AG04450 (cell line): ENCODE results near the gene AK2. TPM values are rescaled to one million over a fixed set of nuclear protein-coding genes. Genes with fewer than 3 reads are reported as not detected.

Experiments
- CTCF ChIA-PET: fragments of 300-600, 350-600 bp; formaldehyde crosslinking; extraction: SDS; loops from one replicate; lab custom pipeline; 2022; ENCODE audit warnings: antibody characterized with exemption, inconsistent platforms; lab: Charles Lee
- POLR2A ChIA-PET: fragments of 350-600 bp; formaldehyde crosslinking; extraction: SDS; loops from one replicate; lab custom pipeline; 2021; ENCODE audit warnings: antibody characterized with exemption, inconsistent platforms; lab: Yijun Ruan, JAX
- DNase-seq: peaks from one replicate; pipeline ENCODE4 v3.0.0-alpha.2; 2011; ENCODE audit warnings: low read depth, low spot score
- H3K27ac ChIP-seq: one replicate; pipeline ENCODE4 v1.5.1; 2012; ENCODE audit warnings: low read depth, low read length, control low read depth
- H3K27me3 ChIP-seq: one replicate; pipeline ENCODE4 v1.6.0; 2012; ENCODE audit warnings: low read length; ENCODE audit not compliant: control insufficient read depth, insufficient read depth
- H3K4me3 ChIP-seq: 2 replicates; pipeline ENCODE4 v1.5.1; 2011; ENCODE audit warnings: mild to moderate bottlenecking, low read depth, low read length, control low read depth
- H3K9me3 ChIP-seq: 2 replicates; pipeline ENCODE4 v1.5.1; 2012; ENCODE audit warnings: low read length; ENCODE audit not compliant: control insufficient read depth, insufficient read depth
- polyA plus RNA-seq: library from polyadenylated mRNA; depleted of rRNA; stranded (reverse); fragments of >200 nt; gene quantifications from 2 replicates; pipeline ENCODE4 v1.2.3, GENCODE V29; 2011
- TF ChIP-seq, protein P1 (sequence below): IDR thresholded peaks from 2 replicates; pipeline ENCODE4 v1.5.1; 2011; ENCODE audit warnings: low read depth, low read length, control low read depth, inconsistent platforms

The AK2 gene
- polyA plus RNA-seq, 1 experiment = 129 TPM

GRCh38 chr1:32984455-32985171 lies 52.1 kb downstream of the AK2 start:
- ChIA-PET CTCF (interaction anchor here (0.7 to 1.0 kb wide), 2 partner anchors 51 to 96 kb away, joined by 3 read pairs; partner anchors contain the start of gene AZIN2), POLR2A (interaction anchor here (1.1 to 1.3 kb wide), 2 partner anchors 12 to 20 kb away, joined by 3 to 5 read pairs; partner anchors contain the start of gene RNF19B)
- TF ChIP-seq, protein P1, sequence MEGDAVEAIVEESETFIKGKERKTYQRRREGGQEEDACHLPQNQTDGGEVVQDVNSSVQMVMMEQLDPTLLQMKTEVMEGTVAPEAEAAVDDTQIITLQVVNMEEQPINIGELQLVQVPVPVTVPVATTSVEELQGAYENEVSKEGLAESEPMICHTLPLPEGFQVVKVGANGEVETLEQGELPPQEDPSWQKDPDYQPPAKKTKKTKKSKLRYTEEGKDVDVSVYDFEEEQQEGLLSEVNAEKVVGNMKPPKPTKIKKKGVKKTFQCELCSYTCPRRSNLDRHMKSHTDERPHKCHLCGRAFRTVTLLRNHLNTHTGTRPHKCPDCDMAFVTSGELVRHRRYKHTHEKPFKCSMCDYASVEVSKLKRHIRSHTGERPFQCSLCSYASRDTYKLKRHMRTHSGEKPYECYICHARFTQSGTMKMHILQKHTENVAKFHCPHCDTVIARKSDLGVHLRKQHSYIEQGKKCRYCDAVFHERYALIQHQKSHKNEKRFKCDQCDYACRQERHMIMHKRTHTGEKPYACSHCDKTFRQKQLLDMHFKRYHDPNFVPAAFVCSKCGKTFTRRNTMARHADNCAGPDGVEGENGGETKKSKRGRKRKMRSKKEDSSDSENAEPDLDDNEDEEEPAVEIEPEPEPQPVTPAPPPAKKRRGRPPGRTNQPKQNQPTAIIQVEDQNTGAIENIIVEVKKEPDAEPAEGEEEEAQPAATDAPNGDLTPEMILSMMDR = no peak
- H3K27me3 ChIP-seq = no peaks in the 10 kb centered on the region
- no peaks in the 10 kb centered on the region for H3K9me3 ChIP-seq
- no peak for DNase-seq
- H3K27ac ChIP-seq = peak overlapping the region; percentile 47
- no peak overlapping the region for H3K4me3 ChIP-seq

DNA sequence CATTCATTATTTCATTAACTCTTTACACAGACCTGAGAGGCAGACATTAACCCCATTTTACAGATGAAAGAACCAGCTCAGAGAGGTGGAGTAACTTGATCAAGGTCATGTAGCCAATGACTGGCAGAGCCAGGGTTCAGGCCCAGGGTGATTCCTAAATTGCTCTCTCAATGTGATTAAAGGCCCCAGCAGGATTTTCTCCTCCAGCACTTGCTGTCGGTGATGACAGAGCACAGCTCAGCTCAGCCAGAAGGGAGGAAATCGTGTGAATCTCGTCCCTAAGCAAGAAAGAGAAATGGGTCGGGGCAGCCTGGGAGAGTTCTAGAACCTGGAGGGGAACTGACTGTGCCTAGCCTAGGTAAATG lies 52.6 kb downstream of the AK2 start:
- Histone ChIP-seq H3K27me3 (no peaks in the 10 kb centered on the region), H3K27ac (peak overlapping the region; percentile 47), H3K9me3 (no peaks in the 10 kb centered on the region), H3K4me3 (no peak overlapping the region)
- ChIA-PET CTCF (interaction anchor here (0.8 to 1.2 kb wide), 3 partner anchors 23 to 51 kb away, joined by 3 to 8 read pairs (median 3); no protein-coding TSS in a partner anchor), POLR2A (interaction anchor here (1.1 to 1.3 kb wide), 2 partner anchors 13 to 20 kb away, joined by 3 to 5 read pairs; partner anchors contain the start of gene RNF19B)
- TF ChIP-seq, protein P1 = no peak
- DNase-seq = no peak

DNA sequence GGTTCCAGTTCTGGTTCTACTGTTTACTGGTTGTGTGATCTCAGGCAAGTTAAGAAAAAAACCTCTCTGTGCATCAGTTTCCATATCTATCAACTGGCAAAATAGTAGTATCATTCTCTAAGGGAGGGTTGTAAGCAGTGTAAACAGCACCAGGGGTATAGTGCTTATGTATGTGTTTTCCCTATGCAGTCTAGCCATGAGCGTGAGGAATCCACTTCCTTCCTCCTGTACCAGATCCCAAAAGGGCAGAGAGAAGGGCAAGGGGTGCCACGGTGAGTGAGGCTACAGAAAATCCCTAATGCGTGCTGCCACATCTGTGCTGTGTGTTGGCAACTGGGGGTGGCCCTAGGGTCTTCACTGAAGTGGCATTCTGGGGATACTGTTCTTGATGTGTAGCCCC lies 53.7 kb downstream of the AK2 start:
- CTCF ChIA-PET = interaction anchor here (1.2 kb wide), 1 partner anchor 24 kb away, joined by 3 read pairs; no protein-coding TSS in a partner anchor
- POLR2A ChIA-PET = no interaction called here
- TF ChIP-seq, protein P1 = no peak

GRCh38 chr1:32981003-32981901 lies 55.4 kb downstream of the AK2 start:
- H3K4me3 ChIP-seq = no peak overlapping the region; the same call in 1 of the 2 replicates
- H3K9me3 ChIP-seq = no peaks in the 10 kb centered on the region
- DNase-seq = peak; percentile 50
- POLR2A ChIA-PET = interaction anchor here (1.3 kb wide), 1 partner anchor 17 kb away, joined by 9 read pairs; no protein-coding TSS in a partner anchor
- peak overlapping the region; percentile 57 for H3K27ac ChIP-seq
- no peaks in the 10 kb centered on the region for H3K27me3 ChIP-seq
- TF ChIP-seq, protein P1 = no peak
- CTCF ChIA-PET = interaction anchor here (0.9 to 1.7 kb wide), 2 partner anchors 26 to 105 kb away, joined by 3 to 5 read pairs; no protein-coding TSS in a partner anchor

More for the DNA sequence above, 53.7 kb downstream of the AK2 start:
- H3K9me3 ChIP-seq = no peaks in the 10 kb centered on the region
- no peaks in the 10 kb centered on the region for H3K27me3 ChIP-seq
- DNase-seq = no peak
- H3K4me3 ChIP-seq = no peak overlapping the region
- no peak overlapping the region for H3K27ac ChIP-seq
